Head of caudate nucleus (tissue), 42 donors: ENCODE data around the gene DYRK3.
A peak's percentile ranks its signal among the peaks of the same experiment; 100 is the strongest.

ENCODE experiments used
- DNase-seq, 42 donors: peaks; one replicate each; pipeline versions ENCODE4 v3.0.0 to v3.0.0-alpha.2; 2020 to 2021; ENCODE audit warnings: mixed read lengths in 7 of 42
- intact Hi-C: fragments of 100-400 bp; cut with DNase I; formaldehyde crosslinking; loops from one replicate; pipeline ENCODE4 v1.15.0; 2022

Gene DYRK3

GRCh38 chr1:206672844-206673758 lies 37.8 kb downstream of the DYRK3 start:
- no peak for DNase-seq
- intact Hi-C loops = no loop called here

DNA sequence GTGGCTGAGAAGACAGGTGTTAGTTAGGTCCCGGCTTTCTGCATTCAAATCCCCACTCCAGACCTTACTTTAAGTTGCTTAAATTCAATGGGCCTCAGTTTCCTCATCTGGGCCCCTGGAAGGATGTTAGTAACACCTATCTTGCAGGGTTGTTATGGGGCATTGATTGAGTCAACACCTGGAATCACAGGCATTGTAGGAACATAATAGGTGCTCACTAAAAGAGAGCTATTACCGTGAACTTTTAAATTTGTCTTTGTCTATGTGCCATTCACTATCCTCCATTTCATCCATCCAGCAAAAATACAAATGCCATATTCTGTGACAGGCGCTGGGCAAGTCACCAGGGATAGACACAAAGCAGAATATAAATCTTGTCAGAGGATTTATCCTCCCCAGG lies 38.9 kb downstream of the DYRK3 start:
- DNase-seq = no peak
- intact Hi-C loops = no loop called here

DNA sequence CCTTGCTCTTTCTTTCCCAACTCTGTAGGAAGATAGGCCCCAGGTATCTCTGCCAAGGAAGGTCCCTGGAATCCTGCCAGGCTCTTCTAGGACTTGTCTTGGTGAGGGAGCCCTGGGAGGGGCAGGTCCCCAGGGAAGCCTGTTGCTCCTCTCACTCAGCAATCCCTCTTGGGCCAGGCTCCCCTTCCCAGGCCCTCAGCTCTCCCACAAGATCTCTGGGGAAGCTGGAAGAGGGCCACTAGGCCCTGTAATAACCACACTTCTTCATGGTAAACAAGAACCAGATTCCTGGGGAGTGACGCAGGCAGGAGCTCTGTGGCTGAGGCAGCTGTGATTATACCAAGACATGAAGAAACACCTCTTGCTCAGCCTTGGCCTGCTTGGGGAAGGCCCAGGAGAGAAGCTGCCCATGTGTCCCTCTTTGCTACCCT lies 39.4 kb downstream of the DYRK3 start:
- intact Hi-C loops = no loop called here
- DNase-seq = no peak

- intact Hi-C loops = no loop called here
- no peak for DNase-seq
Measured at GRCh38 chr1:206676499-206676898, 41.2 kb downstream of the DYRK3 start.

GRCh38 chr1:206678490-206678889 lies 43.2 kb downstream of the DYRK3 start:
- DNase-seq = no peak
- intact Hi-C loops = no loop called here

DNA sequence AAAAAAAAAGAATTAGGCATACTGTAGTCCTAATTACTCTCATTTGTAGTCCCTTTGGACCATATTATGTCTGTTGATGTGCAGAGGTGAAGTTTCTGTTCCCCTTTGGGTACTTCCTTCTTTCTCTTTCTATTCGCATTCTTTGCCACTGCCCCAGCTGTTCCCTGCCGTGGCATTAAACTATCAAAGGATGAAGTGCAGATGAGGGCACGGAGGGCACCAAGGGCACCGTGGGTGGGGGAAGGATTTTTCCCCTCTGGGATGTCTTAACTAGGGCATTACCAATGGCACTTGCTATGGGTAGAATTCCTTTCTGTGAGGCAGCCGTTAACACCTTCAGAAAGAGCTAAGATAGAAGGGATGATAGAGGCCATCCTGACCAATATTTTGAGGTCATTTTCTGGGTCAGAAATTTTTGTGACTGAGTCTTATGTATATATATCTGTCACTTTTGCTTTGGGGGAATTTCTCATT lies 44.4 kb downstream of the DYRK3 start:
- intact Hi-C loops = loop anchor here (2.0 kb wide), 1 partner anchor 15 kb away; no protein-coding TSS in a partner anchor
- peak in 1 of 42 donors; percentile 13 for DNase-seq

- intact Hi-C loops = loop anchor here (2.0 kb wide), 1 partner anchor 15 kb away; no protein-coding TSS in a partner anchor
- peak in 38 of 42 donors; percentile 16 to 76 (median 52) for DNase-seq
Measured at GRCh38 chr1:206680279-206680678, 44.9 kb downstream of the DYRK3 start.

GRCh38 chr1:206681359-206681758 lies 46.0 kb downstream of the DYRK3 start:
- no peak for DNase-seq
- intact Hi-C loops = loop anchor here (2.0 kb wide), 1 partner anchor 17 kb away; no protein-coding TSS in a partner anchor

DNA sequence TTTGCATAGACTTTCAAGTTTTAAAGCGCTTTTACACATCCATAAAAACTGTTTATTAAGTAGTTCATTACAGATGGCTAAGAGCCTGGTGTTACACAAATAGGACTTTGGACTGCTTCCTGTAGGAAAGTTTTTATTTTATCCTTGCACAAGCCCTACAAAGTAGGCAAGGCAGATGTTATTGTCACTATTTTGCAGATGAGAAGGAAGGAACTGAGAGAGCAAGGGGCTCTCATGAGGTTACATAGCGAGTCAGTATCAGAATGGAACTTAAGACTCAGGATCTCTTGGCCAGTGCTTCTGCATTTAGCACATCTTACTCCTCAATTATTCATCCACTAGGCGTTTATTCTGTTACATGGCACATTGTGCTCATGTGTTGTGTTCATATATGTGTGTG lies 46.8 kb downstream of the DYRK3 start:
- intact Hi-C loops = no loop called here
- no peak for DNase-seq

GRCh38 chr1:206683313-206683712 lies 48.0 kb downstream of the DYRK3 start:
- DNase-seq = no peak
- intact Hi-C loops = no loop called here

GRCh38 chr1:206684003-206684402 lies 48.7 kb downstream of the DYRK3 start:
- intact Hi-C loops = no loop called here
- peak in 1 of 42 donors; percentile 23 for DNase-seq

GRCh38 chr1:206684478-206685333 lies 49.4 kb downstream of the DYRK3 start, which contains the start of gene MAPKAPK2:
MAPKAPK2 (plus strand) TSS chr1:206684905; CDS start chr1:206685230, 325 bp downstream.
- intact Hi-C loops = no loop called here
- peak in 41 of 42 donors; percentile 42 to 91 (median 79) for DNase-seq

- intact Hi-C loops = no loop called here
- peak in 9 of 42 donors; percentile 6 to 57 (median 23) for DNase-seq
Measured at GRCh38 chr1:206685334-206685768, 50.0 kb downstream of the DYRK3 start.

DNA sequence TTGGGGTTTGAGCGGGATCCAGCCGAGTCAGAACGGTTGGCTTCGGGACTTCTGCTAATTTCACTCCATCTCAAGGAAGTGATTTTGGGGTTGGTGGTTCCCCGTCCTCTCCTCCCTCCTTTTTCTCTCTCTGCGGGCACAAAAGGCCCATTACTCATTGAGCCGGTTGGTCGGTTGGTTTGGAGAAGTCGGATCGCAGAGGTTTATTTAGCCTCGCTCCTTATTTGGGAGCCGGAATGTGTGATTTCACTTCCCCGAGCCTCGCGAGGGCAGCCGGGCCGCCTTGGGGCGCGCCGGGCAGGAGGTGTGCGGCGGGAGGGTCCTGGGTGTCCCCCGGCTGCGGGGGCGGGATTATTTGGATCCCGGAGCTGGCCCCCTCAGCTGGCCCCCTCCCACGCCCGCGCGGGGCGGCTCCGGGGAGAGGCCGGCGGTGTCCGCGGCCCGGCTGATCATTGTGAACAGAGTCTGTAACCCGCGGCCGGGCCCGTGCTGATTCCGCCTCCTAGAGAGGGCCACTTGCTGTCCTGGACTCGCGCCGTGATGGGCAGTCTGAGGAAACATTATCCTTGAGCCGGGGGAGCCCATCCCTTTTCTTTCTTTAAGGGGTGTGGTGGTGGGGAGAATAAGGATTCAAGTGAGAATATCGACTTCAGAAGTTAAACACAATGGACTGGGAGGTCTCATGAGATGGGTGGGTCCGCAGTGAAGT lies 50.6 kb downstream of the DYRK3 start:
- intact Hi-C loops = no loop called here
- peak in 23 of 42 donors; percentile 14 to 64 (median 32) for DNase-seq

DNA sequence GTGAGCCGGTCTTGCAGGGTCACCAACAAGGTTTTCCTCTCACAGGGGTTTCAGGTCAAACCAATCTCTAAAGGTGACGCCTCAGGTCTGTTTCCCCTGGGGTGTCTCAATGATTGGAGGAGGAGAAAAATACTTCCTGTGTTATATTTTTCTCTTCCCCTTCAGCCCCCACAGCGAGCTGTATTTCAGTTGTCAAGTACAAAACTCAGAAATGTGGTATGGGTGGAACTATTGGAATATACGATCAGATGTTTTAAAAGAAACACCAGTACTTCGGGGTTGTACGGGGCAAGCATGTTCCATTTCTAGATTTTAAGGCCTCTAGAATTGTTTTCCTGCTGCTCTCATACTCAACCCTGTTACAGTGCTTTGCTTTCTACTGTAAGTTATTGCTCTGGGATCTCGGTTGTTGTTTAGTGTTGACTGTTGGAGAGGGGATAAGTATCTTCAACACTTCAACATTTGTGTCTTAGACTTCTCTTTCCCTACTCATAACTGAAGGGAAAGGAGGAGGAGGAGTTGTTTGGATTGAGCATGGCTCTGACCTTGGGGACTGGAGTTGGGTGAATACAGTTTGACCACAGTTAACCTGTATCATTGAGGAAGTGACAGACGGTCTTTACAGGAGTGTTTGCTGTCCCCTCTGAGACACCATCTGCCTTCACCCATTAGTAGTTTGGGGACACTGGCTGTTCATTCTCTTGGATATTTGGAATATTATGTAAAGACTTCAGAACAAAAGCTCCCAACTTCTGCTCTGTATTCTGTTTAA lies 51.3 kb downstream of the DYRK3 start:
- intact Hi-C loops = no loop called here

DNA sequence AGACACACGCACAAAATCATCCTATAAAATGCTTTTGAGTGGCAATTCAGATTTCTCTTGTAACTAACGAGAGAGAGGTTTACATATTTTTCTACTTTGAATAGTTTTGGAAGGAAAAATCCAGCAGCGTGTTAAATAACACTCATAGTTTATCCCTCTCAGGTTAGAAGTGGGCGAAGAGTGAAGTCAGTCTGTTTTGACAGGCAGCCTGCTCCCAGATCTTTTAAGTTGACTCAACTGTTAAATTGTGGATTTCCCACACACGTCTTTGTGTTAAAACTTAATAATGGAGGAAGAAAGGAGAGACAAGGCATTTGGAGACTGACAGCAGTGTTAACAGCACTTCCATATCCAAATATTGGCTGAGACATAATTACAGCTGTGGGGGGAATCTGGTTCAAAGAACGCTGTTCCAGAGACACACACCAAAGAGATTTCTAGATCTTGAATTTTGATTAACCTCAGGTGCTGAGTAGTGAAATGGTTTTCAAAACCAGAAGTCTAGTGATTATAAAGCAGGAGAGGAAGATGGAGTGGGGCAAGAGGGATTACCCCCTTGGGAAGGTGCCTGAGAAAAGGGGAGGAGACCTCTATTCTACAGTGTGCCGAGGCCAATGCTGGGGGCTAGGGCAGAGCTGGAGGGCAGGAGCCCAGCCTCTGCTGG lies 52.0 kb downstream of the DYRK3 start:
- intact Hi-C loops = no loop called here
- DNase-seq = peak in 7 of 42 donors; percentile 21 to 70 (median 49)

More for the DNA sequence above, 51.3 kb downstream of the DYRK3 start:
- no peak for DNase-seq

DNA sequence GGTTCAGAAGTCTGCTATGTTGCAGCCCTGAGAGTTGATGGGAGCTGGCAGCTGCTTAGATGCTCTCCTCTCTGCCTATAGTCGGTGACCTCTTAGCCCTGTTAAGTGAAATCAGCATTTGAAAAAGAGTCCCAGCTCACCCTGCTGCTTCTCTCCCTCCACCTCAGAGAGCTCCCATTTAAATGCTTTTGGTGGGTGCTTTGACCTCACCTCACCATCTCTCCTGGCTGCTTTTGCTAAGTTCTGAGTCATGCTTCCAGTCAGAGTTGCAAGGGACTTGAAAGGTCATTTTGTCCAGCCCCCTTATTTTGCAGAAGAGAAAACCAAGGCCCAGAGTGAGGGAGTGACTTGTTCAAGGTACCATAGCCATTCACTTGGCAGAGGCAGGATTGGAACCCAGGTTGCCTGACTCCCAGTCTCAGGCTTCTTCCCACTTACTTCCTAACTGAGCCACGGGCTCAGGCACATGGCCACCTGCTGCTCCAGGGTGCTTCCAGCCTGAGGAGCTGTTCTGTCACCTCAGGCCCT lies 52.6 kb downstream of the DYRK3 start:
- intact Hi-C loops = no loop called here

More for the DNA sequence above, 52.6 kb downstream of the DYRK3 start:
- DNase-seq = no peak
